GM19467 (cell line): ENCODE measurements around the gene RAB40B.

ENCODE experiments used
- ATAC-seq: cut with Tn5 transposase; IDR thresholded peaks from one replicate; pipeline ENCODE4 v1.9.1; 2021; ENCODE audit warnings: mild to moderate bottlenecking, moderate library complexity; ENCODE audit not compliant: unreplicated experiment

The RAB40B gene

GRCh38 chr17:82692268-82692667 lies 6.2 kb downstream of the RAB40B start:
- ATAC-seq = no peak

DNA sequence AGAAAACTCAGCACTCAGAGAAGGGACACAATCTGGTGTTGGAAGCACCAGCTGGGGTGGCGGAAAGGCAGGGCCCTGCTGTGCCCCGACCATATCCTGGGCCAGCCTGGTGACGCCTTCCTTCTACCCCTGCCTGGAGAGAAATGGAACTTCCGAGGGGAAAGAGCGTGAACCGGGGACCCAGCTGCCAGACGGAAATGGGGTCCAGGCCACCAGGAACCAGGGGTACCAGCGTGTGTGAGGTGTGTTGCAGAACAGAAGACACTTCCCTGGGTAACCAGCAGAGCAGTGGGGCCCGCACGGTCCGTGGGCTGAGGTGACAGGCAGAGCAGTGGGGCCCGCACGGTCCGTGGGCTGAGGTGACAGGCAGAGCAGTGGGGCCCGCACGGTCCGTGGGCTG lies 6.8 kb downstream of the RAB40B start:
- ATAC-seq = no peak

GRCh38 chr17:82690786-82691489 lies 7.6 kb downstream of the RAB40B start:
- no peak for ATAC-seq

GRCh38 chr17:82689077-82689476 lies 9.4 kb downstream of the RAB40B start:
- no peak for ATAC-seq

DNA sequence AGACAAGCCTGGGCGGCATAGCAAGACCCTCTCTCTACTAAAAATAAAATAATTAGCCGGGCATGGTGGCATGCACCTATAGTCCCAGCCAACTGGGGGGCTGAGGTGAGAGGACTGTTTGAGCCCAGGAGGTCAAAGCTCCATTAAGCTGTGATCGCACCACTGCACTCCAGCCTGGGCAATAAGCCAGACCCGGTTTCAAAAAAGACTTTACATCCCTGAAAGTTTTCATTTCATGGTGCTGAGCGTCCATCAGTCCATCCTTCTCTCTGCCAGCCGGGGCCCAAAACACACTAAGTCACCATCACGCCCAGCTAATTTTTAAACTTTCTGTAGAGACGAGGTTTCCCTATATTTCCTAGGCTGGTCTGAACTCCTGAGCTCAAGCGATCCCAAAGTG lies 10.6 kb downstream of the RAB40B start:
- no peak for ATAC-seq

GRCh38 chr17:82687375-82687861 lies 11.1 kb downstream of the RAB40B start:
- no peak for ATAC-seq

- ATAC-seq = no peak
These were observed 11.9 kb downstream of the RAB40B start for GRCh38 chr17:82686366-82687324.

GRCh38 chr17:82685291-82685690 lies 13.2 kb downstream of the RAB40B start:
- ATAC-seq = no peak

DNA sequence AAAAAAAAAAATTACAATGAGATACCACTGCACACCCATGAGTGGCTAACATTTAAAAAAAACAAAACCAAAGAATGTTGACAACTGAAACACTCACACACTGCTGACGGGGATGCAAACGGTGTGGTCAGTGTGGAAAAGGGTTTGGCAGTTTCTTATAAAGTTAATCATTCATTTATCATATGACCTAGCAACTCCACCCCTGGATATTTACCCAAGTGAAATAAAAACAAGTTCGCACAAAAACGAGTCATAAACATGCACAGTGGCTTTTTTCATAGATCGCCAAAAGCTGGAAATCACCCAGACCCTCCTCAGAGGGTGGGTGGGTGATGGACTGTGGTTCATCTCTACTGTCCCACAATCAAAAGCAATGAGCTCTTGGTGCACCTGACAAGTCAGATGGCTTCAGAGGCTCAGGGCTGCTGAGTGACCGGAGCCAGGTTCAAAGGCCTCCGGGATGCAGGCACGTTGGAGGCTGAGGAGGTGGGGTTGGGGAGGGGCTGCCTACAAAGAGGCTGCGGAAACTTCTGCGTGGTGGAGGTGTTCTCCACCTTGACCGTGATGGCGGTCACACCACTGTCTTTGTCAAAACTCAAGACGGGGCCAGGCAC lies 14.2 kb downstream of the RAB40B start:
- no peak for ATAC-seq

DNA sequence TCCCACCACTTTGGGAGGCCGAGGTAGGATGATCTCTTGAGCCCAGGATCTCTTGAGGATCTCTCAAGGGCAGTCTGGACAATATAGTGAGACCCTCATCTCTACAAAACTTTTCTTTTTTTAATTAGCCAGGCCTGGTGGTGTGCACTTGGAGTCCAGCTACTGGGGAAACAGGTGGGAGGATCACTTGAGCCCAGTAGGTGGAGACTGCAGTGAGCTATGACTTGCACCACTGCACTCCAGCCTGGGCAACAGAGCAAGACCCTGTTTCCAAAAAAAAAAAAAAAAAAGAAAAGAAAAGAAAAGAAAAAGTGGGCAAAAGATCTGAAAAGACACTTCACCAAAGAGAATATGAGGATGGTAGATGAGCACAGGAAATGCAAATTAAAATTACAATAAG lies 15.0 kb downstream of the RAB40B start:
- no peak for ATAC-seq

DNA sequence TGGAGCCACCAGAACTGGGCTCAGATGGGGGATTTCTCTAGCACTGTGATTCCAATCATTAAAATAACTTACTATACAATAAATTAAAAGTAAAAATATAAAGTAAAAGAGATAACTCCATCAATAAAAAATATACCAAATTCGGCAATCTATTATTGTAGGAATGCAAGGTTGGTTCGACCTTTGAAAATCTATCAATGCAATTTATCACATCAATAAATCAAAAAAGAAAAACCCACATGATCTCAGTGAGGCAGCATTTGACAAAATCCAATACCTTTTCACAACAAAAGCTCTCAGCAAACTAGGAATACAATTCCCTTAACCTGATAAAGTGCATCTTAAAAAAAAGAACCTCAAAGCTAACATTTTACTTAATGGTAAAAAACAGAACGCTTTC lies 17.0 kb downstream of the RAB40B start:
- ATAC-seq = no peak

GRCh38 chr17:82679586-82680465 lies 18.7 kb downstream of the RAB40B start:
- no peak for ATAC-seq

DNA sequence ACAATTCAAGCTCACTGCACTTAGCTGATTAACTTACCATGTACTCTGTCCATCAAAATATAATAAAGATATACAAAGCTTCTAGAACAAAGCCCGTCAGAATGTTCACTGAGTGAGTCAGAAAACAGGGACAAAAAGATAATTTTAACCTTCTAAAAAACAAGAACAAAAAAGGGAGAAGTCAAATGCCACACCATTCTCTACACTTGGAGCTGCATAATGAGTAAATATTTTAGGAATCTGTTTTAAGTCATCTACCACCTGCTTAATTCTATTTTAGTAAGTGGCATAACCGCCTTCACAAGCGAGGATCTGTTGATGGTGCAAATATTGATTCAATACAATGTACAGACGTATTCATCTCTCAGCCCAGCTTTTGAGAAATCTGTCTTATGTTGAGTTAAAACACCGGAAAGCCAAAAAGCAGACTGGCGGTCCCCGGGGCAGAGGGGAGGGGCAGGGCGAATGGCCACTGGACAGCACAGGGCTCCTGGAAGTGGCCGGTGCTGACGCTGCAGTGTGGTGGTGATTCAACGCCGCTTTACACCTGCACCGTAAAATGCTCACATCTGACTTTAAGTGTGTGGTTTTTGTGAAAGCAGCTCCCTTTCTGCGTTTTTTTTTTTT lies 20.1 kb downstream of the RAB40B start:
- ATAC-seq = no peak

DNA sequence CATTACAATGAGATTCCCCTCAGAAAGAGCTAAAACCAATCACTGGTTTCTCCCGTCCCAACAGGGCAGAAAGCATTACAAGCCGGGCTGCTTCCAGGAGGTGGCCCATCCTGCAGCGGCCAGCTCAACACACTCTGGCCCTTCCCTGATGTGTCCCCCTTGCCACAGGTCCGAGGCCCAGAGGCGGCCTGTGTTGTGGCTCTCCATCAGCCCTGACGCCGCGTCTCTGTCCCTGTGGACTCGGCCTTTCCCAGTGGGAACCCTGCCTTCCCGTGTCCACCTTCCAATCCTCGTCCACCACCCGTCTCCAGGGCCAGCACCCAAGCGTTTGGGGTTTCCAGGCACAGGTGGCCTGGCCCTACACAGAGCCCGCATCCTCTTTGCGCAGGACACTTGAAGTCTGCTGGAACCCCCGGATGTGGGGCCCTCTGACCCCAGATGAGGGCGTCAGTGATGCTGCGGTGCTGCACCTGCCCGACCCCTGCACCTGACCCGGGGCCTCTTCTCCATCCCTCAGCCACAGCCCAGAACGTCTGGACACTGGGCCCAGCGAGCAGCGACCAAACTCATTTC lies 21.1 kb downstream of the RAB40B start:
- ATAC-seq = no peak

DNA sequence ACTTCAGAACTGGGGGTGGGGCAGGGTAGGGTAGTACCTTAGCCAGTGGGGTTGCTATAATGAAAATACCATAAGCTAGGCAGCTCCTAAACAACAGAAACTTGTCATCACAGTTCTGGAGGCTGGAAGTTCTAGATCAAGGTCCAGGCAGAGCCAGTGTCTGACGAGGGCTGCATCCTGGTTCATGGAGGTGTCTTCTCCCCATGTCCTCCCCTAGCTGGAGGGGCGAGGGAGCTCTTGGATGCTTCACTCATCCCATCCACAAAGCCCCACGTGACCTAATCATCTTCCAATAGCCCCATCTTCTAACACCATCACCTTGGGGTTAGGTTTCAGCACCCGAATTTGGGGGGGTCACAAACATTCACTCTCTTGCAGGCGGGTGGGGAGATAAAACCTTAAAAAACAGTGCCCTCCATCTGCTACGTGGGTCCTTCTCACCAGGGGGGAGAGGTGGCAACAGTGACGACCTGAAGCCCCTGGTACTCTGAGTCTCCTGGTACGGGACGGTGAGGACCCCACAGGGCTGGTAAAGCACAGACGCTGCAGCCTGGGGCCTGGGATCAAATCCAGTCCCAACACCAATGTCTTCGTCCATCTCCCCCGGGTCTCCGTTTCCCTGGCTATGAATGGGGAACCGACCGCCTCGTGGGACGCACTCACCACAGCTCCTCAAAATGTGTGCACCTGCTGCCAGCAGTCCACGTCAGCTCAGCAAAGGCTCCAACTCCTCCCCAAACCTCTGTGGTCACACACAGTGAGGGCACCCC lies 22.8 kb downstream of the RAB40B start:
- ATAC-seq = no peak

DNA sequence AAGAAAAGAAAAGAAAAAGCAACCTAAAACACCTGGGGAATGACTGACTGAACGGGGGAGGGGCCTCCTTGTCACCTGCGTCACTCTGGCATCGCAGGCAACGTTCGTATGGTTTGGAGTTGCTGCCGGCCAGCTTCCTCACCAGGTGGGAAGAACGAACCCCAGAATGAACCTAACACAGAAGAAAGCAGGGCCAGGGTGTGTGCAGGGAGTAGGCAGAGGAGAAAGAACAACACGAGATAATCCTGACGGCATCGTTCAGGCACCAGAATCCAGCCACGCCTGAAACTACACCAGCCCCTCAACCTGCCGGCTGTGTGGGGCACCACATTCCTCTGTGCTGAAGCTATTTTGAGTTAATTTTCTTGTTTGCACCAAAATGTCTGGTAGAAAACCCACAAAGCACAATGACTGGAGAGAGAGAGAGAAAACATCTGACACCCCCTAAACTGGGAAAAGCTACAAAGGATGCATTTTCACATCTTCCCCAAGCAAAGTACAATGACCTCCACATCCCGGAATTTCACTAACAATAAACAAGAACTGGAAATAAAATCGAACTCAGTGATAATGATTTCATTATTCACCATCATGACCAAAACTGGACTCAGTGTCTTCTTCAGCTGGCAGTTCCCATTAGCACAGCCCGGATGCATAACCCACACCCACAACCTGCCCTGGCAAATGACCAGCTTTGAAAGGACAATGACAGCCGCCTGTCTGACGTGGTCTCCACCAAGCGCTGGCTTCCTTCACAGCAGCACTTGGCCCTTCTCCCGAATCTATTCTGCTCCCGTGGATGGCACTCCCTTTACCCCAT lies 23.6 kb downstream of the RAB40B start:
- ATAC-seq = no peak

DNA sequence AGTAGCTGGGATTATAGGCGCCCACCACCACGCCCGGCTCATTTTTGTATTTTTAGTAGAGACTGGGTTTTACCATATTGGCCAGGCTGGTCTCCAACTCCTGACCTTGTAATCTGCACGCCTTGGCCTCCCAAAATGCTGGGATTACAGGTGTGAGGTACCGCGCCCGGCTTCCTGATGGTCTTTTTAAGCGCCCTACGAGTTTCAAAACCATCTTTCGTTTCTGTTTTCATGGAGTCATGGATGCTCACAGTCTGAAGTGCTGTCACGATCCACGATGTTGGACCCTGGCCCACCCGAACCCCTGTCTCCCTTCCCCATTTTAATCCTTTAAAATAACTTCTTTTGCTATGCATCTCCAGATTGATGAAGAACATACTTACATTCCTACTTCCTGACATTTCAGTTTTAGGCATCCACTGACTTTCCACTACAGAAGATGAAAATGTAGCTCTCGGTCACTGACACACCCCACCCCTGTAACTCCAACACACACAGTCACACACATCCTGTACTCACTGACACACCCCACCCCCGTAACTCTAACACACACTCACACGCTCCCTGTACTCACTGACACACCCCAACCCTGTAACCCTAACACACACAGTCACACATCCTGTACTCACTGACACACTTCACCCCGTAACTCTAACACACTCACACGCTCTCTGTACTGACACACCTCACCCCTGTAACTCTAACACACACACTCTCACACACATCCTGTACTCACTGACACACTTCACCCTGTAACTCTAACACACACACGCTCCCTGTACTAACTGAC lies 27.6 kb downstream of the RAB40B start:
- ATAC-seq = no peak
